Progenitor cell of endocrine pancreas (in vitro differentiated cells): ENCODE results near the gene LAMC3. TPM values are rescaled to one million over a fixed set of nuclear protein-coding genes. Genes with fewer than 3 reads are reported as not detected.

Experiments used
- DNase-seq: peaks from one replicate; pipeline ENCODE4 v3.0.0; 2021; ENCODE audit warnings: low spot score; ENCODE audit not compliant: unreplicated experiment
- H3K27ac Mint-ChIP-seq: 2 replicates; pipeline ENCODE4 v1.8.0; 2021; ENCODE audit warnings: mild to moderate bottlenecking, moderate library complexity, mixed read lengths
- H3K27me3 Mint-ChIP-seq: 2 replicates; pipeline ENCODE4 v1.8.0; 2021; ENCODE audit warnings: mixed read lengths
- H3K36me3 Mint-ChIP-seq: 2 replicates; pipeline ENCODE4 v1.8.0; 2022; ENCODE audit warnings: mixed read lengths; ENCODE audit not compliant: insufficient read depth
- H3K4me1 Mint-ChIP-seq: 2 replicates; pipeline ENCODE4 v1.8.0; 2021; ENCODE audit warnings: low read depth, mixed read lengths
- H3K4me3 Mint-ChIP-seq: 2 replicates; pipeline ENCODE4 v1.8.0; 2021; ENCODE audit warnings: low read depth, mild to moderate bottlenecking, moderate library complexity, mixed read lengths
- H3K9me3 Mint-ChIP-seq: 2 replicates; pipeline ENCODE4 v1.8.0; 2021; ENCODE audit warnings: low read depth, mixed read lengths
- CTCF ChIP-seq: fragments of 200-600 bp; sonication (generic); IDR thresholded peaks from one replicate; pipeline ENCODE4 v1.5.0; 2021; ENCODE audit warnings: antibody characterized with exemption, mild to moderate bottlenecking; ENCODE audit not compliant: unreplicated experiment
- total RNA-seq: library from RNA; stranded (reverse); gene quantifications from 2 replicates; pipeline ENCODE4 v1.2.1, GENCODE V29; 2021

The LAMC3 gene
- total RNA-seq, 1 donor from 2014 or later, result 0.12 TPM

DNA sequence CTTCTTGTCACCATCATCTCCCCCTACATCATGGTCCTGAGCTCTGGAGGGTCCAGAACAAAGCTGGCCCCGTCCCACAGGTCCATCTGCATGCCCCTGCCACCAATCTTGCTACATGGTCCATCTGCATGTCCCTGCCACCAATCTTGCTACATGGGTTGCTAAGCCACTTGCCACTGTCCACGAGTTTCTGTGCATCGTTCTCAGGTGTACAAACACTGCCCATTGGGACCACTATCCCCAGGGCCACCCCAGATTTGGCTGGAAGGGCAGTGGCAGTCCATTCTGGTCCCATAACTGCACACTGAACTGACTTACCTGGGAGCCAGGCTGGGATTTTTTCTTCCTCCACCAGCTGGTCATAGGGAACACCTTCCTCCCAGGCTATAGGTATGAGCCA is 8.0 kb upstream of the LAMC3 start:
- no peaks in the 10 kb centered on the region for H3K4me1 Mint-ChIP-seq
- H3K27me3 Mint-ChIP-seq, result peaks cover 26% of the 10 kb centered on the region
- H3K36me3 Mint-ChIP-seq, result no peaks in the 10 kb centered on the region
- TF ChIP-seq CTCF, result no peak
- no peaks in the 10 kb centered on the region for H3K9me3 Mint-ChIP-seq
- DNase-seq, result no peak
- no peak overlapping the region for H3K4me3 Mint-ChIP-seq
- H3K27ac Mint-ChIP-seq, result peak overlapping the region; percentile 52

GRCh38 chr9:131001990-131002389 is 7.0 kb upstream of the LAMC3 start:
- no peak for TF ChIP-seq CTCF
- H3K4me1 Mint-ChIP-seq, result no peaks in the 10 kb centered on the region
- DNase-seq, result no peak
- H3K4me3 Mint-ChIP-seq, result no peak overlapping the region
- no peaks in the 10 kb centered on the region for H3K36me3 Mint-ChIP-seq
- H3K27me3 Mint-ChIP-seq, result peaks cover 31% of the 10 kb centered on the region
- no peaks in the 10 kb centered on the region for H3K9me3 Mint-ChIP-seq
- no peak overlapping the region for H3K27ac Mint-ChIP-seq

- H3K9me3 Mint-ChIP-seq, result no peaks in the 10 kb centered on the region
- H3K27ac Mint-ChIP-seq, result no peak overlapping the region
- DNase-seq, result no peak
- TF ChIP-seq CTCF, result no peak
- H3K36me3 Mint-ChIP-seq, result no peaks in the 10 kb centered on the region
- no peak overlapping the region for H3K4me3 Mint-ChIP-seq
- peaks cover 39% of the 10 kb centered on the region for H3K27me3 Mint-ChIP-seq
- no peaks in the 10 kb centered on the region for H3K4me1 Mint-ChIP-seq
Measured at GRCh38 chr9:131006601-131007000, 2.4 kb upstream of the LAMC3 start.

- H3K9me3 Mint-ChIP-seq, result no peaks in the 10 kb centered on the region
- no peaks in the 10 kb centered on the region for H3K36me3 Mint-ChIP-seq
- H3K27me3 Mint-ChIP-seq, result peaks cover 47% of the 10 kb centered on the region
- TF ChIP-seq CTCF, result no peak
- no peak overlapping the region for H3K4me3 Mint-ChIP-seq
- DNase-seq, result no peak
- H3K4me1 Mint-ChIP-seq, result no peaks in the 10 kb centered on the region
- H3K27ac Mint-ChIP-seq, result no peak overlapping the region
Measured at GRCh38 chr9:131008086-131008485, 888 bp upstream of the LAMC3 start.

GRCh38 chr9:131008563-131008908 is 438 bp upstream of the LAMC3 start:
- no peaks in the 10 kb centered on the region for H3K9me3 Mint-ChIP-seq
- H3K27ac Mint-ChIP-seq, result no peak overlapping the region
- H3K27me3 Mint-ChIP-seq, result peaks cover 50% of the 10 kb centered on the region
- H3K4me3 Mint-ChIP-seq, result no peak overlapping the region
- no peak for TF ChIP-seq CTCF
- DNase-seq, result no peak
- H3K4me1 Mint-ChIP-seq, result no peaks in the 10 kb centered on the region
- H3K36me3 Mint-ChIP-seq, result no peaks in the 10 kb centered on the region
